ENCODE measurements around the gene ANKRD11.
"Not testable (repeated sequence)": the region's sequence is repeated elsewhere in the genome, so short reads cannot be mapped to it uniquely, and the experiment has no call there.

ANKRD11 gene

GRCh38 chr16:89343501-89344457, 146.6 kb downstream of the ANKRD11 start:
- no peak for DNase-seq

- DNase-seq, result no peak
Observed at GRCh38 chr16:89341697-89342694, 148.4 kb downstream of the ANKRD11 start.

GRCh38 chr16:89341279-89341678, 149.1 kb downstream of the ANKRD11 start:
- no peak for DNase-seq

GRCh38 chr16:89338863-89339262, 151.5 kb downstream of the ANKRD11 start:
- no peak for DNase-seq

- DNase-seq, result no peak
Observed at GRCh38 chr16:89337965-89338364, 152.4 kb downstream of the ANKRD11 start.

GRCh38 chr16:89335803-89336485, 154.4 kb downstream of the ANKRD11 start:
- no peak for DNase-seq

- no peak for DNase-seq
Observed at GRCh38 chr16:89334988-89335802, 155.2 kb downstream of the ANKRD11 start.

GRCh38 chr16:89334461-89334860, 155.9 kb downstream of the ANKRD11 start:
- no peak for DNase-seq

- DNase-seq, result no peak
Observed at GRCh38 chr16:89334050-89334449, 156.3 kb downstream of the ANKRD11 start.

GRCh38 chr16:89333401-89334001, 156.9 kb downstream of the ANKRD11 start:
- not testable (repeated sequence) for DNase-seq

- DNase-seq, result no peak
Observed at GRCh38 chr16:89332902-89333245, 157.5 kb downstream of the ANKRD11 start.

- DNase-seq, result no peak
Observed at GRCh38 chr16:89332243-89332901, 158.0 kb downstream of the ANKRD11 start.

- DNase-seq, result no peak
Observed at GRCh38 chr16:89331371-89332109, 158.8 kb downstream of the ANKRD11 start.

- no peak for DNase-seq
Observed at GRCh38 chr16:89330177-89330856, 160.0 kb downstream of the ANKRD11 start.

GRCh38 chr16:89329830-89330176, 160.6 kb downstream of the ANKRD11 start:
- DNase-seq, result not testable (repeated sequence)

- not testable (repeated sequence) for DNase-seq
Observed at GRCh38 chr16:89328412-89329400, 161.7 kb downstream of the ANKRD11 start.

- no peak for DNase-seq
Observed at GRCh38 chr16:89326721-89327120, 163.6 kb downstream of the ANKRD11 start.

- DNase-seq, result no peak
Observed at GRCh38 chr16:89325861-89326471, 164.4 kb downstream of the ANKRD11 start.
